ENCODE results near the gene CPEB1.

DNA sequence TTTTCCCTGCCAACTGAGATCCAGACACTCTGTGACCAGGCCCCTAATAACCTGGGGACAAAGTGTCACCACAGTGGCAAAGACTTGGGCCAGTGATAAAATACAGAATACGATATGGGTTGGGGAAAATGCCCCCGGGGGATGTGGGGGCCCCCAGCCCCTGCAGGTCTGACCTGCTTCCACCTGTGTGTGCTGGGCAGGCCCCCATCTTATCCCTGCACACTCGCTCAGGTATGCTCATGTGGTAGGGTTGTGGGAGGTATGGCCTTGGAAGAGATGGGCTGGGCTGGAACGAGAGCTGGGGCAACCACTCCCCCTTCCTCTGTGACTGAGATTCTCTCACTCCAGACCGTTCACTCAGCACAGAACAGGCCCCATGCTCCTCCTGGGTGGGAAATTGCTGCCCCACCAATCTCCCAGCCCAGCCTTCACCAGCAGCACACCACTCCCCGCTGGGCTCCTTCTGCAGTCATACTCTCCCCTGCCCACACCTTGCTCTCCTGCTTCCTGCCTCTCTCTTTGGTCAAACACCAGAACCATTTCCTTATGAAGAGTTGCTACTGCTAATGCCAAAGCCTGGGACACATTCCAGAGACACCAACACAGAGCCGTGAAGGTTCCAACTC lies 9.6 kb upstream of the CPEB1 start:
- TF ChIP-seq, protein P1, sequence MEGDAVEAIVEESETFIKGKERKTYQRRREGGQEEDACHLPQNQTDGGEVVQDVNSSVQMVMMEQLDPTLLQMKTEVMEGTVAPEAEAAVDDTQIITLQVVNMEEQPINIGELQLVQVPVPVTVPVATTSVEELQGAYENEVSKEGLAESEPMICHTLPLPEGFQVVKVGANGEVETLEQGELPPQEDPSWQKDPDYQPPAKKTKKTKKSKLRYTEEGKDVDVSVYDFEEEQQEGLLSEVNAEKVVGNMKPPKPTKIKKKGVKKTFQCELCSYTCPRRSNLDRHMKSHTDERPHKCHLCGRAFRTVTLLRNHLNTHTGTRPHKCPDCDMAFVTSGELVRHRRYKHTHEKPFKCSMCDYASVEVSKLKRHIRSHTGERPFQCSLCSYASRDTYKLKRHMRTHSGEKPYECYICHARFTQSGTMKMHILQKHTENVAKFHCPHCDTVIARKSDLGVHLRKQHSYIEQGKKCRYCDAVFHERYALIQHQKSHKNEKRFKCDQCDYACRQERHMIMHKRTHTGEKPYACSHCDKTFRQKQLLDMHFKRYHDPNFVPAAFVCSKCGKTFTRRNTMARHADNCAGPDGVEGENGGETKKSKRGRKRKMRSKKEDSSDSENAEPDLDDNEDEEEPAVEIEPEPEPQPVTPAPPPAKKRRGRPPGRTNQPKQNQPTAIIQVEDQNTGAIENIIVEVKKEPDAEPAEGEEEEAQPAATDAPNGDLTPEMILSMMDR (IDR thresholded peaks at IDR 0.05): no peak
- TF ChIP-seq EP300 (IDR thresholded peaks at IDR 0.05) (no peak), POLR2A (IDR thresholded peaks at IDR 0.05) (no peak)

Measured in stomach (tissue), 4 donors.